ENCODE measurements around the gene ADORA1.

The ADORA1 gene

DNA sequence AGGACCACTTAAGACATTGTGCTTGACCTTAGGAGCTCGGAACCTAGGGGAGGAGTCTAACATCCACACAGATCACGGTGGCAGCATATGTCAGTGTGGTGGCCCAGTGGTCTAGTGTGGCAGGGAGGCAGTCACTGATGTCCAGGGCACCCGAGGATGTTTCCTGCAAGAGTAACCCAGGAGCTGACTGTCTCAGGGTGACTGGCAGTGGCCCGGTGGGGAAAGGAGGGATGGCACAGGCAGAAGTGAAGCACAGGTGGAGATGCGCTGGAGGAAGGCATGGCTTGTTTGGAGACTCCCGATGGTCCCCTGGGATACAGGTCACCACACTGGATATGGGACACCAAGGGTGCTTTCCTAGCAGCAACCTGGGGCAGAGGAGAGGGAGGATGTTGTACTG, 85.6 kb downstream of the ADORA1 start:
- DNase-seq, result no peak

DNA sequence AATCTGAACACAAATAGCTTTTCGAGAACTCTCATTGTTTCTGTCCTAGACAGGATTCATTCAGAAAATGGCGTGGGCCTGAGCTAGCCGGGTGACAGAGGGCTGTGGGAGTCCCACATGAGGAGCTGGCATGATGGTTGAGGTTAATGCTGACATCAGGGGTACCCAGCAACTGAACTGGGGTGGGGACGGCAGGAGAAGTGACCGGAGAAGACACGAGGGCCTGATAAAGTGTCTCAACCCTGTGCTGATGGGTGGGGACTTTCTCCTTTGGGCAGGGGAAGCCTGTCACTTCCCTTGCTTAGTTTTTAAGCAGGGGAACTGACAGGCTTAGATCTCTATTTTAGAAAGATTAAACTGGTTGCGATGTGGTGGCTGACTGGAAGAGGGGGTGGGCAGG, 87.3 kb downstream of the ADORA1 start:
- no peak for DNase-seq

- DNase-seq, result no peak
Measured at GRCh38 chr1:203215573-203215972, 88.0 kb downstream of the ADORA1 start.

- peak; percentile 46 for DNase-seq
Measured at GRCh38 chr1:203216274-203217138, 89.0 kb downstream of the ADORA1 start.

Measured in right kidney (tissue), 1 donor.